ENCODE data around the gene TRIM16. TPM values are rescaled to one million over a fixed set of nuclear protein-coding genes. Genes with fewer than 3 reads are reported as not detected.
"Not testable (repeated sequence)": the region's sequence is repeated elsewhere in the genome, so short reads cannot be mapped to it uniquely, and the experiment has no call there.

Gene TRIM16
- total RNA-seq, 2 experiments from 2014 or later = 13.7 to 15.0 TPM

DNA sequence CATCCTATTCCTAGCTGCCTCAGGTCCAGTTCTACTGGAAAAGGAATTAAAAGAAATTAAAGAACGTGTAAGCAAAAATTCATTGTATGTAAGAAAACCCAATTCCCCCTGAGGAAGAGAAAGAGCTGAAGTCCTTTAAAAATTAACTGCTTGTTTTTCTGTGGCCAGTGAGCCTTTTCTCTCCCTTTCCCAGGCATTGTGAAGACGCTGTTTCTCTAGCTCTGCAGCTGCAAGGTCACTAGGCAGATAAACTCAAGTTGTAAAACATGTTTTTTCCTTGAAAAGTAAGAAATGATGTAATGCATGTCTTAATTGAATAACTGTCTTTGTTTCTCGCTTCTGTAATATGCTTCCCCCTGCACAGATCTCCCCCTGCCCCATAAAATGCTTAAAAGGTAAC, 29.7 kb downstream of the TRIM16 start:
- CTCF ChIA-PET; H3K4me1 Mint-ChIP-seq (ENCODE audit: low read depth); H3K9me3 Mint-ChIP-seq; H3K4me3 Mint-ChIP-seq; POLR2A ChIA-PET; H3K36me3 Mint-ChIP-seq; intact Hi-C loops (cut with micrococcal nuclease); H3K27ac Mint-ChIP-seq; H3K27me3 Mint-ChIP-seq; DNase-seq: not testable (repeated sequence)

DNA sequence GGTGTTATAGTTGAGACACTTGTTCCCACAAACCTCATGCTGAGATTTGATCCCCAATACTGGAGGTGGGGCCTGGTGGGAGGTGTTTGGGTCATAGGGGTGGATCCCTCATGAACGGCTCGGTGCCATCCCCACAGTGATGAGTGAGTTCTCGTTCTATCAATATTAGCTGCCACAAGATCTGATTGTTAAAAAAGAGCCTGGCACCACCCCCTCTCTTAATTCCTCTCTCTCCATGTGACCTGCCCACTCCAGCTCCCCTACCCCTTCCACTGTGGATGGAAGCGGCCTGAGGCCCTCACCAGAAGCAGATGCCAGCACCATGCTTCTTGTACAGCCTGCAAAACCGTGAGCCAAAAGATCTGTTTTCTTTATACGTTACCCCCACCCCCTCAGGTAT, 31.2 kb downstream of the TRIM16 start:
- Mint-ChIP-seq H3K4me3 (no peak overlapping the region), H3K9me3 (no peaks in the 10 kb centered on the region), H3K27me3 (no peaks in the 10 kb centered on the region), H3K36me3 (no peaks in the 10 kb centered on the region), H3K4me1 (ENCODE audit: low read depth) (peaks cover 8% of the 10 kb centered on the region), H3K27ac (no peak overlapping the region)
- intact Hi-C loops (cut with micrococcal nuclease) = no loop called here
- POLR2A ChIA-PET = no interaction called here
- DNase-seq = no peak
- CTCF ChIA-PET = no interaction called here

DNA sequence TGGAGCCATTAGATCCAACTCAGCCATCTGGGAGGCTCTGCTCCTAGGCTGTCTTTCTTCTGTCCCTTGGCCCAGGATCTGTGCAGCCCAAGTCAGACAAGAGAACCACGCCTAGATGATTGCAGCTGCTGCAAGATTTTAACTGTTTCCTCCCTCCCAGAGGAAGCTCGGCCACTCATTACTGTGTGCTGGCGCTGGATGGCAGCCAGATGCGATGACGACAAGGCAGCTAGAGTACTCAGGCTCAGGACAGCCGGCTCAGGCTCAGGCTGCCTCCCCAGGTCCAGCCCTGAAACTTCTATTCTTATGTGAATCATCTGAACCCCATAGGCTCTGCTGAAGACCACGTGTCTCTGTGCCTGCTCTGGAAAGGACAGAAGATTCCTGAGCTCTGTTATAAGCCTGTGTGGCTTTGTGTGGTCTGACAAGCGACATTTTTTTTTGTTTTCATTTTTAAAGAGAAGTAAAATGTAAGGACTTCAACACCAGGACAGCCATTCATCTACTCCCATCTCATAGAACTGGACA, 32.5 kb downstream of the TRIM16 start:
- no peak overlapping the region for H3K27ac Mint-ChIP-seq
- H3K36me3 Mint-ChIP-seq = no peaks in the 10 kb centered on the region
- no peak overlapping the region for H3K4me3 Mint-ChIP-seq
- ChIA-PET POLR2A (no interaction called here), CTCF (no interaction called here)
- H3K9me3 Mint-ChIP-seq = no peaks in the 10 kb centered on the region
- peak; percentile 62 for DNase-seq
- peaks cover 8% of the 10 kb centered on the region for H3K4me1 Mint-ChIP-seq (ENCODE audit: low read depth)
- intact Hi-C loops (cut with micrococcal nuclease) = no loop called here
- no peaks in the 10 kb centered on the region for H3K27me3 Mint-ChIP-seq

DNA sequence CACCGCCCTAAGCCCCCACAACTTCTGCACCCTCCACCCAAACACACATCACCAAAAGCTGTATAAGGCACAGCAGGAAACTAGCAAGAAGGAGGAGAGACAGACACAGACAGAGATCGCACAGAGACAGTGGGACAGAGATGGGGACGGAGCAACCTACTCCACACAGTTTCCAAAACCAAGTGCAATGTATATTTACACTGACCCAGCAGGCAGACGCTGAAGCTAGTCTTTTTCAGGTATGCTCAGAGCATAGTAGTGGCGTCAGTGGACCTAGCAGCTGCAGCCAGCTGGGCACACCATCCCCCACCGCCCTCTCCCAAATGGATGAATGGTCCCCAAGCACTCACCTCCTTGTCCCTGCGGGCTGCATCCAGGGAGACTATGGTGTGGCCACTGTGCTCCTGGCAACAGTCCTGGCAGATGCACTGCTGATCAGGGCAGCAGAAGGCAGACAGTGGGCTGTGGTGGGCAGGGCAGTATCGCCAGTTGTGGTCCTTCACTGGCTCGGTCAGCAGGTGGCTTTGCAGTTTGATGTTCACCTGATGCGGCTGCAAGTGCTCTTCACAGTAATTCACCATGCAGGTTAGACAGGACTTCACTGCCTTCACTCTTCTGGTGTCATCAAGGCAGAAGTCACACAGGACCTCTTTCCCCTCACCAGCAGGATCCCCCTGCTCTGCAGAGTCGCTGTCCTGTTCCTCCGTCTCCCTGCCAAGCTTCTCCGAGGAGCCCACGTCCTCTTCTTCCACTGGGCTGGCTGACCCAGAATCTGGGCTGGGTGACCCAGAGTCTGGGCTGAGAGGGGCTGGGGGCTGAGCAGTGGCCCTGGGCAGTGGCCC, 33.1 kb downstream of the TRIM16 start:
- DNase-seq = no peak
- H3K9me3 Mint-ChIP-seq = no peaks in the 10 kb centered on the region
- H3K4me1 Mint-ChIP-seq (ENCODE audit: low read depth) = peaks cover 9% of the 10 kb centered on the region
- no peaks in the 10 kb centered on the region for H3K36me3 Mint-ChIP-seq
- ChIA-PET CTCF (no interaction called here), POLR2A (no interaction called here)
- peak overlapping the region; percentile 33 for H3K4me3 Mint-ChIP-seq
- H3K27ac Mint-ChIP-seq = no peak overlapping the region
- H3K27me3 Mint-ChIP-seq = no peaks in the 10 kb centered on the region
- intact Hi-C loops (cut with micrococcal nuclease) = no loop called here

DNA sequence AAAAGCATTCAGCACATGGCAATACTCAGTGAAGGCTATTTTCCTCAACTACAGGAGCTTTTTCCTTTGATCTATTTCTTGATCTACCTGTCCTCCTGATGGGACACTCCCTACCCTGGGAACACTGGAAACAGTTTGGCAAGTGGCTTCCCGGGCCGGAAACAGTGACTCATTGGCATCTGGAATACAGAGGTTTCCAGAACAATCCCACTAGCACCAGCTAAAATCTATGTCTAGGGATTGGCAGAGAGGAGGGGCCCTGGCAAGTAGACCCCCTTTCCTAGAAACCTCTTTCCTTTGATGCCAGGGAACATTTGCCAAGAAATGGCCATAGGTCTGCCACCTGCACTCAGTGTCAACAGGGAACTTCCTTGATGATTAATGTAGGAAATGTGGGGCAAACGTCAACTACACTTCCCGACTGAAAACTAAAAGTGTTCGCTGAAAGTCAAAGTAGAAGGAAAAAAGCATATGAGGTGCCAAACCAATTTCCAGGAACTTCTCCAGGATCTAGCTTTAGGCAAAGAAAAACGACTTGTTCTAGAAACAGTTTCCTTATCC, 34.2 kb downstream of the TRIM16 start:
- intact Hi-C loops (cut with micrococcal nuclease) = no loop called here
- Mint-ChIP-seq H3K4me1 (ENCODE audit: low read depth) (peaks cover 11% of the 10 kb centered on the region), H3K4me3 (no peak overlapping the region), H3K36me3 (no peaks in the 10 kb centered on the region), H3K9me3 (no peaks in the 10 kb centered on the region), H3K27me3 (no peaks in the 10 kb centered on the region), H3K27ac (no peak overlapping the region)
- DNase-seq = no peak
- ChIA-PET CTCF (interaction anchor here (0.5 kb wide), 1 partner anchor 40 kb away, joined by 3 read pairs; no protein-coding TSS in a partner anchor), POLR2A (no interaction called here)

DNA sequence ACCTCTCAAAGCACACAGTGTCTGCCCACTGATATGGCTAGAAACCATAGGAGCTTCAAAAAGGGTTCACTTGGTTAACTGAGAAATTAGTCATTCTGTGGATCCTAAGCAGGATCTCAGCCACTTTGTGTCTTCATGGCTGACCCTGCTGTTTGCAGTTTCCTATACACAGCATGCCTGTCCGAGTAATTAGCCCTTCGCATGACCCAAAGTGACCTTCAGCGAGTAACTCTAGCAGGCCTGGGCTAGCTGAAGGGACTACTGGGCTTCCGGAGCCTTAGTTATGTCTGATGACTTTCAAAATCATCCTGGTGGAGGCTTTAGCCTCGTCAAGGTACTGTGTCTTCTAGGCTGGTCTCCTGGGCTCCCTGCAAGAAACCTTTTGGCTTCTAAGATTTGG, 35.7 kb downstream of the TRIM16 start:
- intact Hi-C loops (cut with micrococcal nuclease) = no loop called here
- Mint-ChIP-seq H3K9me3 (no peaks in the 10 kb centered on the region), H3K4me3 (no peak overlapping the region), H3K4me1 (ENCODE audit: low read depth) (peaks cover 11% of the 10 kb centered on the region), H3K27ac (no peak overlapping the region), H3K27me3 (no peaks in the 10 kb centered on the region), H3K36me3 (no peaks in the 10 kb centered on the region)
- ChIA-PET CTCF (no interaction called here), POLR2A (no interaction called here)
- DNase-seq = no peak

DNA sequence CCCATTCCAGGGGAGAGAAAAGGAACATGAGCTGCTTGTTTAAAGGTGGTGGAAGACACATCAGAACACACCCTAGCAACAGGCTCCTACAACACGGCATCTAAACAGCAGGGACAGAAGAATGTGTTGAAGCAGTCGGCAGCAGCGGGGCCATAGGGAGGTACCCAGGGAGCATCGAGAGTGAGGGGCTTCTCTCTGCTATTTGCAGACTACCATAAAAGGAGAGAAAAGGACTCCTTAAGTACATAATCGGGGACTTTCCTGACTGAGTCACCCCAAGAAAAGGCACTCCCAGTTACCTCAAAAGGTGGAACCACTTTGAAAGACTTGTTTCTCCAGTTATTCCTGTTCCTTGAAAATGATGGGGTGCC, 38.2 kb downstream of the TRIM16 start:
- CTCF ChIA-PET; H3K36me3 Mint-ChIP-seq; intact Hi-C loops (cut with micrococcal nuclease); H3K4me3 Mint-ChIP-seq; H3K4me1 Mint-ChIP-seq (ENCODE audit: low read depth); H3K9me3 Mint-ChIP-seq; H3K27ac Mint-ChIP-seq; H3K27me3 Mint-ChIP-seq; POLR2A ChIA-PET: not testable (repeated sequence)
- peak; percentile 9 for DNase-seq

DNA sequence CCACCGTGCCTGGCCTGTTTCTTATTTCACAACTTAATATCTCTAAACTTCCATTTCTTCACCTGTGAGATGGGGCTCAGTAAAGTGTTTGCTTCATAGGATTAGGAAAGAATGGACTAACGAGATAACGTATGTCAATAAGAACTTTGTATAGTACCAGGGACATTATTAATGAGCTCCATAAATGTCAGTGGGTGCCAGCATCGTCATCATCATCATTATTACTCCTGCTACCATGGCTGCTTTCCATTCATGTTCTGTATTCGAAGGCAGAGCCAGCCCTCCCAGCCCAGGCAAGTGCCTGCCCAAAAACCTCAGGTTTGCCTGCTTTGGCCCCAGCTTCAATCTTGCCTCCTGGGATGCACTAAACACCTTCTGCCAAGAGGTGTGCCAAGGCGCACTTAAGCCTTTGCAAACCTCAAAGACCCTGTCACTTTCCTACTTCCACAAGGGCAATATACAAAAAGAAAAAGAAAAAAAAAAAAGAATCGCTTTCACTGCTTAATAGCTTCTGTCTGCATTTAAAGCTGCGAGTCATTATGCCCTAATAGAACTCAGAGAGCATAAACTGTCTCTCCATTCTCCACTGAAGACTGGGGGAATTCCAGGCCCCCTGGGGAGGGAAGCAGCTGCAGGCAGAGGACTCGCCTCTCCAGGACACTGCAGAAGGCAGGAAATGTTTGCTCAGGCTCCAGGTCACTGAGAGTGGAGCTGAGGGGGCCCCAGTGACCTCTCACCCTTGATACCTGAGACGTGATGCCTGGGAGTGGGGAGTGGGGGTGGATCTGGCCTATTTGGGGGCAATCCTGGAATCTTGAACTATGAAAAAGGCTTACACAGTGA, 38.8 kb downstream of the TRIM16 start:
- H3K27ac Mint-ChIP-seq; H3K4me3 Mint-ChIP-seq; H3K9me3 Mint-ChIP-seq; H3K4me1 Mint-ChIP-seq (ENCODE audit: low read depth); CTCF ChIA-PET; H3K27me3 Mint-ChIP-seq; POLR2A ChIA-PET; H3K36me3 Mint-ChIP-seq; intact Hi-C loops (cut with micrococcal nuclease); DNase-seq: not testable (repeated sequence)

DNA sequence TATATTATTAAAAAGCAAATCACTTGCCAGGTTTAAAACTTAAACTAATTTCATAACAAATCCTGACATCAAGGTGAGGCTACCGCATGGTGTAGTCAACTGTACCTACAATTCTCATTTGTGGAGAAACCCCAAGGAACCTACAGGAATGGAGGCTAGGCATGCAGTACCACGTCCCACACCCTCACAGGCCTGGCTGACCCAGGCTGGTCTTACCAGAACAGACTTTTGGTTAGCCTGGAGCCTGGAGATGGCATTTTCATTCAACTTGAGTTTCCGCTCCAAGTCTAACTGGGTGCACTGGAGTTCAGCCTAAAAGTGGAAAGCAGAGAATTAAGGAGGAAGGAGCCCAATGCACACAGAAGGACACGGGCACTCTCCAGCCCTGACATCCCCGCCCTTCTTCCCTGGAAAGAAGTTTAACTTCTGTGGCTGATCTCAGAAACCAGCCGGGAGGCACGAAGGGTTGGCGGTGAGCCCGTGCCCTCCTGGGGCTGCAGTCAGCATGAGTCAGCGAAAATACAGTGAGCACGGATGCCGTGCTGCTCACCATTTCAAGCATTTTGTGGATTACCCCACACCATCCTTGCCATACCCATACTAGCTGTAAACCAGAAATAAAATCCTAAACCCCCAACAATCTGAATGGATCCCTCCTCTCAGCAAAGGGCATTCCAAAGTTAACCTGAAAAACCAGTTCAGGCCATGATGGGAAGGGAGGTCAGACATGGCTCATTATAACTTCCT, 41.4 kb downstream of the TRIM16 start:
- H3K27ac Mint-ChIP-seq; H3K27me3 Mint-ChIP-seq; POLR2A ChIA-PET; H3K4me3 Mint-ChIP-seq; H3K9me3 Mint-ChIP-seq; H3K36me3 Mint-ChIP-seq; H3K4me1 Mint-ChIP-seq (ENCODE audit: low read depth); intact Hi-C loops (cut with micrococcal nuclease); DNase-seq; CTCF ChIA-PET: not testable (repeated sequence)

DNA sequence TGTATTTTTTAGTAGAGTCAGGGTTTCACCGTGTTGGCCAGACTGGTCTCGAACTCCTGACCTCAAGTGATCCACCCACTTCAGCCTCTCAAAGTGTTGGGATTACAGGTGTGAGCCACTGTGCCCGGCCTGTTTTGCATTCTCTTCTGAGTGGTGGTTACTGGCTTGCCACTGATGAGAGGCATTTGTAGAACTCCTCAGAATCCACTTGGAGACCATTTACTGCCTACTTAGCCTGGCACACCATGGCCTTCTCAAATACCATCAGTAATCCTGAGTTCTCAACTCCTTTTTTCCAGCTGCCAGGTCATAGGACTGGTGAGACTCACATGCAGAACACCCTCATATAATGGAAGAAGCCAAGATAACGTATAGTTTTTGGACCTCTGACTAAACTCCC, 42.1 kb downstream of the TRIM16 start:
- DNase-seq; H3K27me3 Mint-ChIP-seq; H3K4me1 Mint-ChIP-seq (ENCODE audit: low read depth); CTCF ChIA-PET; H3K27ac Mint-ChIP-seq; H3K9me3 Mint-ChIP-seq; intact Hi-C loops (cut with micrococcal nuclease); H3K36me3 Mint-ChIP-seq; POLR2A ChIA-PET; H3K4me3 Mint-ChIP-seq: not testable (repeated sequence)

DNA sequence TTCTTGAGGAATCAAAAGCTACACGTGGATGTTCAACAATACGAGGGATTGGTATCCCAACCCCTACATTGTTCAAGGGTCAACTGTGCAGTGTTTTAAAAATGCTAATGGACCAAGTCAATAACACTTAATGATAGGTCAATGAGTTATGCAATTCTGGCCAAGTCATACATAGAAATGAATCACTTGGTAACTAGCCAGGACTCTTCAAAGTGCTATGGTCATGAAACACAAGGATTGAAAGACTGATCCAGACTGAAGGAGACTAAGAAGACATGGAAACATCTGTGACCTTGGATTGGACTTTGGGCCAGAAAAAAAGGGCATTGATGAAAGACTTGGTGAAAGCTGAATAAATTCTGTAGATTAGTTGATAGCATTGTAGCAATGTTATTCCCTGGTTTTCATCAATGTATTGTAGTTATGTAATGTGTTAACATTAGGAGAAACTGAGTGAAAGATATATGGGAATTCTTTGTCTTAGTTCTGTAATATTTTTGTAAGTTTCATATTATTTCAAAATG, 53.1 kb downstream of the TRIM16 start:
- H3K9me3 Mint-ChIP-seq; POLR2A ChIA-PET; H3K27ac Mint-ChIP-seq; DNase-seq; intact Hi-C loops (cut with micrococcal nuclease); H3K4me1 Mint-ChIP-seq (ENCODE audit: low read depth); H3K4me3 Mint-ChIP-seq; CTCF ChIA-PET; H3K27me3 Mint-ChIP-seq: not testable (repeated sequence)
- peaks cover 12% of the 10 kb centered on the region for H3K36me3 Mint-ChIP-seq

DNA sequence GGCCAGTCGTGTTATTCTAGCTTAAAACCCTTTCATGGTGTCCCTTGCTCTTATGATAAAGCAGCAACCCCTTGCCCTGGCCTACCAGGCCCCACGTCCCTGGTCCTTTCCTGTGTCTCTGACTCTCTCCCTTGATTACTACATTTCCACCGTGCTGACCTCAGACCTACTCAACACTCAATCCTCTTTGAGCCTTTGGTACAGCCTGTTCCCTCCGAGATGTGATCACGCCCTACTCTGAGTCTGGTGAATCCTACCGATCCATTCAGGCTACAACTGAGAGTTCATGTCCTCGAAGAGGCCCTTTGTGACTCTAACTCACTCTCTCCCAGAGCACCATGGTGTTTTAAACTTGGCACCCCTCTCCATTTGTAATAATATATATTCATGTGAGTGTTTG, 54.1 kb downstream of the TRIM16 start:
- CTCF ChIA-PET; H3K4me3 Mint-ChIP-seq; H3K27me3 Mint-ChIP-seq; H3K9me3 Mint-ChIP-seq; H3K4me1 Mint-ChIP-seq (ENCODE audit: low read depth); H3K27ac Mint-ChIP-seq; POLR2A ChIA-PET; DNase-seq; intact Hi-C loops (cut with micrococcal nuclease): not testable (repeated sequence)
- peaks cover 10% of the 10 kb centered on the region for H3K36me3 Mint-ChIP-seq

All from activated CD4-positive, alpha-beta memory T cell treated with anti-CD3 and anti-CD28 coated beads for 36 hours (primary cell).